ENCODE results near the gene SH2D1B.

SH2D1B gene

GRCh38 chr1:162370161-162370560 lies 41.8 kb downstream of the SH2D1B start:
- H3K27ac ChIP-seq, result no peak overlapping the region
- TF ChIP-seq, protein P1, sequence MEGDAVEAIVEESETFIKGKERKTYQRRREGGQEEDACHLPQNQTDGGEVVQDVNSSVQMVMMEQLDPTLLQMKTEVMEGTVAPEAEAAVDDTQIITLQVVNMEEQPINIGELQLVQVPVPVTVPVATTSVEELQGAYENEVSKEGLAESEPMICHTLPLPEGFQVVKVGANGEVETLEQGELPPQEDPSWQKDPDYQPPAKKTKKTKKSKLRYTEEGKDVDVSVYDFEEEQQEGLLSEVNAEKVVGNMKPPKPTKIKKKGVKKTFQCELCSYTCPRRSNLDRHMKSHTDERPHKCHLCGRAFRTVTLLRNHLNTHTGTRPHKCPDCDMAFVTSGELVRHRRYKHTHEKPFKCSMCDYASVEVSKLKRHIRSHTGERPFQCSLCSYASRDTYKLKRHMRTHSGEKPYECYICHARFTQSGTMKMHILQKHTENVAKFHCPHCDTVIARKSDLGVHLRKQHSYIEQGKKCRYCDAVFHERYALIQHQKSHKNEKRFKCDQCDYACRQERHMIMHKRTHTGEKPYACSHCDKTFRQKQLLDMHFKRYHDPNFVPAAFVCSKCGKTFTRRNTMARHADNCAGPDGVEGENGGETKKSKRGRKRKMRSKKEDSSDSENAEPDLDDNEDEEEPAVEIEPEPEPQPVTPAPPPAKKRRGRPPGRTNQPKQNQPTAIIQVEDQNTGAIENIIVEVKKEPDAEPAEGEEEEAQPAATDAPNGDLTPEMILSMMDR (IDR thresholded peaks at IDR 0.05), result no peak
- no peak for TF ChIP-seq ZFX (IDR thresholded peaks at IDR 0.05; ENCODE audit: borderline replicate concordance)

GRCh38 chr1:162369571-162369970 lies 42.4 kb downstream of the SH2D1B start:
- no peak for TF ChIP-seq ZFX (IDR thresholded peaks at IDR 0.05; ENCODE audit: borderline replicate concordance)
- no peak overlapping the region for H3K27ac ChIP-seq

- no peak overlapping the region for H3K27ac ChIP-seq
- TF ChIP-seq ZFX (IDR thresholded peaks at IDR 0.05; ENCODE audit: borderline replicate concordance), result no peak
- TF ChIP-seq, protein P1 (IDR thresholded peaks at IDR 0.05), result no peak
Measured at GRCh38 chr1:162368451-162368850, 43.5 kb downstream of the SH2D1B start.

DNA sequence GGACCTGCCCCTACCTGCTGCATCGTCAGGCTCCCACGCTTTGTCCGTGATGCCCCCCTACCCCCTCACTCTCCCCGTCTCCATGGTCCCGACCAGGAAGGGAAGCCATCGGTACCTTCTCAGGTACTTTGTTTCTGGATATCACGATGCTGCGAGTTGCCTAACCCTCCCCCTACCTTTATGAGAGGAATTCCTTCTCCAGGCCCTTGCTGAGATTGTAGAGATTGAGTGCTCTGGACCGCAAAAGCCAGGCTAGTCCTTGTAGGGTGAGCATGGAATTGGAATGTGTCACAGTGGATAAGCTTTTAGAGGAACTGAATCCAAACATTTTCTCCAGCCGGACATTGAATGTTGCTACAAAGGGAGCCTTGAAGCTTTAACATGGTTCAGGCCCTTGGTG lies 44.2 kb downstream of the SH2D1B start:
- TF ChIP-seq, protein P1 (IDR thresholded peaks at IDR 0.05), result no peak
- TF ChIP-seq ZFX (IDR thresholded peaks at IDR 0.05; ENCODE audit: borderline replicate concordance), result no peak

DNA sequence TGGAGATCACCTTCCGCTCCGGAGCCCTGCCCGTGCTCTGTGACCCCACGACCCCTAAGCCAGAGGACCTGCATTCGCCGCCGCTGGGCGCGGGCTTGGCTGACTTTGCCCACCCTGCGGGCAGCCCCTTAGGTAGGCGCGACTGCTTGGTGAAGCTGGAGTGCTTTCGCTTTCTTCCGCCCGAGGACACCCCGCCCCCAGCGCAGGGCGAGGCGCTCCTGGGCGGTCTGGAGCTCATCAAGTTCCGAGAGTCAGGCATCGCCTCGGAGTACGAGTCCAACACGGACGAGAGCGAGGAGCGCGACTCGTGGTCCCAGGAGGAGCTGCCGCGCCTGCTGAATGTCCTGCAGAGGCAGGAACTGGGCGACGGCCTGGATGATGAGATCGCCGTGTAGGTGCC lies 44.9 kb downstream of the SH2D1B start:
- TF ChIP-seq, protein P1 (IDR thresholded peaks at IDR 0.05), result no peak
- no peak for TF ChIP-seq ZFX (IDR thresholded peaks at IDR 0.05; ENCODE audit: borderline replicate concordance)
- H3K27ac ChIP-seq, result no peak overlapping the region

More for the DNA sequence above, 44.2 kb downstream of the SH2D1B start:
- no peak overlapping the region for H3K27ac ChIP-seq

GRCh38 chr1:162366671-162367070 lies 45.3 kb downstream of the SH2D1B start:
- TF ChIP-seq, protein P1 (IDR thresholded peaks at IDR 0.05), result no peak
- TF ChIP-seq ZFX (IDR thresholded peaks at IDR 0.05; ENCODE audit: borderline replicate concordance), result no peak
- no peak overlapping the region for H3K27ac ChIP-seq

DNA sequence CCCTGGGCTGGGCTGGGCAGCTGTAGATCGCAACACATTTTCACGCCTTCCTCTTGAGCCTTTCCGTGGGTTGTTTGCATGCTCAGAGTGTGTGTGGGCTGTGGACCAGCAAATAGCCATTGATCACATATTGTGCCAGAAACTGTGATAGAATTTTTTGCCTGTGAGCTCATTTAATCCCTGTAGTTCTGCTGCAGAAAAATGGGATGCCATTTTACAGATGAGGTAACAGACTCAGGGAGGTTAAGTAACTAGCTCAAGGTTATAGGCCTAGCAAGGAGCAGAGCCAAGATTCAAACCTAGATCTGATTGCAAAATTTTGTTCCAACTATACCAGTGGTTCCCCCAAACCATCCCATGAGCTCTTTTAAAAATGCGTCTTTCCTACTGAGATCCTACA lies 45.8 kb downstream of the SH2D1B start:
- TF ChIP-seq, protein P1 (IDR thresholded peaks at IDR 0.05), result no peak
- no peak for TF ChIP-seq ZFX (IDR thresholded peaks at IDR 0.05; ENCODE audit: borderline replicate concordance)
- no peak overlapping the region for H3K27ac ChIP-seq
